NCI-H2081 treated with DMSO at 0.1 percent for 48 hours (cell line): ENCODE data around the gene EVA1C.
"Not testable (repeated sequence)": the region's sequence is repeated elsewhere in the genome, so short reads cannot be mapped to it uniquely, and the experiment has no call there.

Experiments used
- DNase-seq: peaks from one replicate; lab custom pipeline; 2025; lab: John Stamatoyannopoulos, UW

The EVA1C gene

GRCh38 chr21:32424674-32425073 is 12.2 kb downstream of the EVA1C start:
- no peak for DNase-seq

GRCh38 chr21:32425628-32426027 is 13.1 kb downstream of the EVA1C start:
- no peak for DNase-seq

GRCh38 chr21:32426066-32426465 is 13.6 kb downstream of the EVA1C start:
- DNase-seq, result no peak

- no peak for DNase-seq
These were observed 14.1 kb downstream of the EVA1C start for GRCh38 chr21:32426592-32427051.

- DNase-seq, result no peak
These were observed 15.6 kb downstream of the EVA1C start for GRCh38 chr21:32427958-32428623.

GRCh38 chr21:32432982-32433660 is 20.6 kb downstream of the EVA1C start:
- DNase-seq, result not testable (repeated sequence)

- no peak for DNase-seq
These were observed 25.2 kb downstream of the EVA1C start for GRCh38 chr21:32437729-32438128.

- no peak for DNase-seq
These were observed 30.2 kb downstream of the EVA1C start for GRCh38 chr21:32442566-32443318.

GRCh38 chr21:32445101-32445500 is 32.6 kb downstream of the EVA1C start:
- DNase-seq, result no peak

- not testable (repeated sequence) for DNase-seq
These were observed 33.9 kb downstream of the EVA1C start for GRCh38 chr21:32446440-32446839.

- no peak for DNase-seq
These were observed 34.7 kb downstream of the EVA1C start for GRCh38 chr21:32447224-32447623.

- DNase-seq, result no peak
These were observed 36.5 kb downstream of the EVA1C start for GRCh38 chr21:32448803-32449594.

GRCh38 chr21:32450881-32451701 is 38.6 kb downstream of the EVA1C start:
- DNase-seq, result not testable (repeated sequence)

- not testable (repeated sequence) for DNase-seq
These were observed 39.7 kb downstream of the EVA1C start for GRCh38 chr21:32452191-32452590.

- DNase-seq, result no peak
These were observed 40.1 kb downstream of the EVA1C start for GRCh38 chr21:32452641-32453040.

GRCh38 chr21:32455548-32455947 is 43.0 kb downstream of the EVA1C start:
- DNase-seq, result no peak

- DNase-seq, result no peak
These were observed 44.0 kb downstream of the EVA1C start for GRCh38 chr21:32456497-32456918.

- no peak for DNase-seq
These were observed 44.9 kb downstream of the EVA1C start for GRCh38 chr21:32457360-32457840.

GRCh38 chr21:32457962-32458361 is 45.5 kb downstream of the EVA1C start:
- no peak for DNase-seq

GRCh38 chr21:32459972-32460371 is 47.5 kb downstream of the EVA1C start:
- no peak for DNase-seq

GRCh38 chr21:32461503-32461902 is 49.0 kb downstream of the EVA1C start:
- DNase-seq, result no peak
